T-helper 22 cell (primary cell): ENCODE results near the gene KRTAP3-2.

ENCODE experiments used
- DNase-seq: peaks from one replicate; pipeline ENCODE4 v3.0.0-alpha.2; 2020; ENCODE audit warnings: low read depth

The KRTAP3-2 gene

DNA sequence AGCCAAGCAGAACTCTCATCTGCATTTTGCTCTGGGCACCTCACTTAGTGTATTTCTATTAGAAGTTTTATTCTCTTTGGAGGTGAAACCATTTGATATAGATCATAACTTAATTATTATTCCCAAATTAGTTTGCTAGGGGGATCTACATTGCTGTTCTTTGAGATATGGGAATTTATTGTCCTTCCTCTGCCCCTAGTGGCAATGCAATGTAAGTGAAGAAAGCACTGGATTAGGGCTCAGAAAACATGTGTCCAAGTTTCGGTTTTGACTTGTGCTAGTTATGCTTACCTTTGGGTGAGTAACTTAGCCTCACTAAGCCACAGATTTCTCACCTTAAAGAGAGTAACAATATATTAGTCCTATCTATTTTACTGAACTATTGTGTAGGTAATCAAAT lies 35.9 kb downstream of the KRTAP3-2 start:
- DNase-seq, result no peak

DNA sequence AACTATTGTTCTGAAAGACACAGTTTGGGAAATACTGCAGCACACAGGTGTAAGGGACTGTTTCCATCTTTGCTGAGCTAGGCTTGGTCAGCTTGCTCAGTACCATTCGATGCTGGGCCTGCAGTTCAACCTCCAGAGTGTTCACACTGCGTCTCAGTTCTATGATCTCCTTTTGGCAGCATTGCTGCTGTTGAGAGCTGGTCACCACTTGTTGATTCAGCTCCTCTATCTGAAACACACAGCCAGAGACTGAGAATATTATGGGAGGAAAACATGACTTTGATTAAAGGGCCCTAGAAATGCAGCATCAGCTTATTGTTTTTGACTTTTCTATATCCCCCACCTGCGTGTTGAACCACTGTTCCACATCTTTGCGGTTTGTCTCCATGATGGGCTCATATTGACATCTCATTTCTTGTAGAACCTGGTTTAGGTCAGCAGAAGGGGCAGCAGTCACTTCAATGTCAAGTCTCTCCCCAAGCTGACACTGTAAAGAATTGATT lies 37.6 kb downstream of the KRTAP3-2 start:
- DNase-seq, result no peak

DNA sequence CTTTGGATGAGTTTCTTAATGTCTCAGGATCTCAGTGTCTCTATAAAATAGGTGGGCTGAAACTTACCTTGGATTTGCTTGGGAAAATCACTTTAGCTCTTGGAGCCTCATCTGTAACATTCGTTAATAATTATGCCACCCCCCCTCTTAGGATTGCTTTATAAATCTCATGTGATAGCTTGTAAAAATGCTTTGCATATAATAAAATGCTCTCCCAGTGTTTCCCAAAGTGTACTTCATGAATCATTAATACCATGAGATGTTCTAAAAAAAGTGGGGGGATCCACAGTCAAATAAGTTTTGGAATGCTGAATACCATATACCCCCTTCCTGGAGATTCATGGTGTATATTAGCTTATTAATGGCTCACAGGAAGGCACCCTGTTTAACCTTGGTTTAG lies 38.1 kb downstream of the KRTAP3-2 start:
- no peak for DNase-seq

DNA sequence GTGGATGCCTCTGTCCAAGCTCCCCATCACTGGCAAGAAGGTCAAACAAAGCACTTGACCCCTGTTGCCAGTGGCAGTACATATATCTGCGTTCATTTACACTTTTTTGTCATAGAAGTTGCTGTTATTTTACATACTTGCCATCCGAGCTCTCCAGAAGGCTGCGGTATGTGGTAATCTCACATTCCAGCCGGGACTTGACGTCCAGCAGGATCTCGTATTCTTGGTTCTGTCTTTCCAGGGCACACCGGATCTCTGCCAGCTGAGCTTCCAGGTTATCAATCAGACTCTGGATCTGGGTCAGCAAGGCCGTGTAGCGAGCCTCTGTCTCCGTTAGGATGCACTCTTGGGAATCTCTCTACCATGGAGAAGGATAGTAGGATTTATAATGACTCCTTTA lies 39.6 kb downstream of the KRTAP3-2 start:
- no peak for DNase-seq

DNA sequence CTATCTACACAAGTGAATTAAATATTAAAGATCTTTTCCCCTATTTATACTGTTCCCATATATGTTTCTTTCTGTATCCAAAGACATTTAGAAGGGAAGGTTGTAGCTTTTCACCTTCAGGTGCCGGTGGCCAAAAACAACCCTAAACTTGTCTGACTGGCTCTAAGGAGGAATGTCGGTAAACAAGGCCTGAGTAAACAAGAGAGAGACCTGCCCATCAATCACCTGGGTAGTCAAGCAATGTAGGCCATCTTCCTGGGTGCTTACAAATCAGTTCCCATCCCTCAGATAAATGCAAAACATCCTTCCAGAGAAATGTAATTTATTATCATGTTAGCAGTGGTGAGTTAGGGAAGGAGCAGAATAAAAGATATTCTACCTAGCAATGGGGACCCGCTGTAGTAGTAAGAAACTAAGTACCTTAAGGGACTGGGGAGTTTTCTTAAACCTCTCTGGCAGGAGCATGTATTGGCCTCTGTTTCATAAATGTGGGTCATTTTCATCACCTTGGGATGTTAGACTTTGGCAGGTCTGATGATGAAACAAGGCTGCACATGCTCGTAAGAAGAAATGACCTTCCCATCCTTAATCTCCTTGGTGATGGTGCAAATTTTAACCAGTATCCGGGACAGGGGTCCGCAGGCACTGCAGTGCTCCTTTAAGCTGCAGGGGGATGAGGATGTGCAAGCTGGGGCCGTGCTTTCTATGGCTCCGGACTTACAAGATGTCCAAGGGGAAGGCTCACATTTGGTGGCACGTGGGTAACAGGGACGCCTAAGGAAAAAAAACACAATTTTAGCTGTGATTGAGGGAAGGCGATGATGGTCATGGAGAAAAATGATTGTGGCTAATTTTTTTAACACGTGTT lies 41.4 kb downstream of the KRTAP3-2 start:
- DNase-seq, result no peak

DNA sequence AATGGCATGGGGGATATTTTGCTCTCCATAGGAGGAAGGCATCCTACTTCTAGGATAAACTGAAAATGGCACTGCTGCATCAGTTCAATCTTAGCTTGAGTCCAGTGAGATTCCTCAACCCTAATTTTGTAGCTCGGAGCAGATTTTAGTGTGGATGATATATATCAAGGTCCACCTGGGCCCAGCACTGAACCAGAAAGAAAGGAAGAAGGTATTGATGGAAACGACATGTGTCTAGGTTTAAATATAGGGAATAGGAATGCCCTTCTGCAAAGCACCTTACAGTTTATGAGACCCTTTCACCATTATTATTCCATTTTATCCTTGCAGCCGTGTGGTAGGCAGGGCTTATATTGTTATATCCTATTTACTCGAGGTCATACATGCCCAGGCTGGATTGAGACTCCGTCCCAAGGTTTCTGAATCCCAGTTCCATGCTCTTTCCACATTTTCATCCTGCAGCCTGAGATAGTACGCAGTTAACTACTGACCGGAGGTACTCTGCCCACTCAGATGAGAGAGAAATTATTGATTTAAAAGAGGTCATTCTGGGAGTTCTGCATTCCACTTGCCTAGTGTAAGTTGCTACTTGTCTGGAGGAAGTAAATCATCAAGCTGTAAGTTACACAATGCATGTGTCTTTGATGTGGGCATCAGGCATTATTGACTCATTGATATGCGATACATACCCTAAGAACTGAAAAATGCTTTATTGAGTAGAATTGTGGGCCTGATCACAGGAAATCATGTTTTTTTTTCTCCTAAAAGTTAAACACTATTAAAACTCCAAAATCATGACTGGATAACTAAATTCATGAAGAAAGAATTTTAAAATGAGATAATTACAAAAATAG lies 43.1 kb downstream of the KRTAP3-2 start:
- DNase-seq, result no peak

DNA sequence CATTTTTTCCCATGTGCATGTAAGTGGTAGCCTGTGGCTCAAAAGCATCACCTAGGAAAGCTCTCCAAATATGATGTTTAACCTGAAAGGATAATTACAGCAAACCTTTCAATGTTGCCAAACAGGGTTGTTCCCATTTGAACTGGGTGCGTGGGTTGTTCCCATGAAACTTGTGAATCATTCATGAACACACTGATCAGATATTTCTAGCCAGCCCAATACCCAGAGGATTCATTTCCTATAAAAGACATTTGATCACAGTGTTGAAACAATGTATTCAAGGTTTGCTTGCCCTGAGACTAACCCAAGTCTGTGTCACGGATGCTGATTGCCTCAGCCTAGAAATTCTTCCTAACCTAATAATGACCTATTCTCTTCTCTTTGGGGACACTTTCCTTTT lies 45.8 kb downstream of the KRTAP3-2 start:
- DNase-seq, result no peak

DNA sequence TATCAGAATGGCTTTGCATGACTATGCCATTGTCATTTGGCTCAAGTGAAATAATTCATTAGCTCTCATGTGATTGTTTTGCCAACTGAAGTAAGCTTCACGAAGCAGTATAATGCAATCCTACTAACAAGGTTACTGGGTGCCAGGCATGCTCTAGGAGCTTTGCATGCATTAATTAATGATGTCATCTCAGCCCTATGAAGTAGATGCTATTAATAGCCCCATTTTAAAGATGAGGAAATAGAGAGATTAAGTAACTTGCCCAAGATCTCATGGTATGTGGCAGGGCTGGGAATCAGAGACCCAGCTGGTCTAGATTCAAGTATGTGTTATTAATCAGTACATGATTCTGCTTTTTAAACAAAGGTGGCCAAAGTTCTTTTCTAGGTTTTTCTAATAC lies 47.0 kb downstream of the KRTAP3-2 start:
- DNase-seq, result no peak

DNA sequence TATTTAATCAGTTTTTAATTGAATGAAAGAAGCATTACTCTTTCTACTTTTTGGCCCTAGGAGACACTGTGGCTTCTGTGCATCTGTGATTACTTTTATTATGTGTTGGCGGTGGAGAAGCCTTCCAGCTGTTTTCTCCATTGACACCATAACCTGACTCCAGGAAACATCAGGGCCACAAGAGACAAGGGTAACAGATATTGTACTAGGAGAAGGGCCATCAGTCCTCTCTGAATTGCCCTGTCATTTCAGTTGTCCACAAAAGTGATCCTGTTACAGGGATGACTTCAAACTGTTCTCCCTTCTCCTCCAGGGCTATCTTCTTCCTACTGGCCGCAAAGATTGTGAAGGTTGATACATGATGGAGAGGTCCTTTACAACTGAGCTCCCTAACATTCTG lies 47.6 kb downstream of the KRTAP3-2 start:
- no peak for DNase-seq

DNA sequence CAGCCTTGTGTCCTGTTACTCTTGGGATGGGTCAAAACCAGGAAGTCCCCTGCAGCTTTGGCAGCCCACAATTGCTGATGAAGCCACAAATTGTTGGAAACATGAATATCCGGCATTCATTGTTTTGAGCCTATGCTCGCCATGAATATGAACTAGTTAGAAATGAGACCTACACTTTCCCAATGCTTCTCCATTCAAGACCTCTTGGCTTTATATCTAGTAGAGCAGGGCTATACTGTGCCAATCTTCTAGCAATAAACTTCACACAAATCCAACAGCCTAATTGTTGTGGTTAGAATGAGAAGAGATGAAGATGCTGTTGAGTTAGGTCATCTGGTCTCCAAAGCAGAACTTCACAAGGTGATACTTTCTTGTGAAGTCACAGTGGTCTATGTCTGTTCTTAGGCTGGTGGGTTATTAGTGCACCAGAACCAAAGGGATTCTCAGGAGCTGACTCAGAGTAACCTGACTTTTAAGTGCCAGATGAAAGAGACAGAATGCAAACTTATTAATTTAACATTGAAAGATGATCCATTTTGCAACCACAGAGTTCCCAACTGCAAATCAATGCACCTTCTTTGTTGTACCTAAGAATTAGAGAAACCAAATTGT lies 48.6 kb downstream of the KRTAP3-2 start:
- DNase-seq, result no peak

DNA sequence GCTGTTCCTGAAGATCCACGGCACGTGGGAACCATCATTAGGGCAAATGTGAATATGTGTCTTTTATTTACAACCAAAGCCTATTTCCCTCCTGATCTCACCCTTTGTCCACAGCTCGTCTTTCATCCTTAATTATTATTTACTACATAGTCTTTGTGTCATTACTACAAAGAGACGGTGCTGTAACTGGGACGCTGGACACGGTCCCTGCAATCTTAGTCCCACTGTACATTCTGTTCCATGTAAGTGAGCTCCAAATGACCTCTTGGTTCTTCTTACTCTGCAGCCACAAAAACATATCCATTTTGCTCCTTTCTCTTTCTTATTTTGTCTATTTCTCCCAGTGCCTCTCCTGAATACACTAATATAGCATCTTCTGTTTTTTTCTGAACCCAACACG lies 49.5 kb downstream of the KRTAP3-2 start:
- DNase-seq, result no peak

DNA sequence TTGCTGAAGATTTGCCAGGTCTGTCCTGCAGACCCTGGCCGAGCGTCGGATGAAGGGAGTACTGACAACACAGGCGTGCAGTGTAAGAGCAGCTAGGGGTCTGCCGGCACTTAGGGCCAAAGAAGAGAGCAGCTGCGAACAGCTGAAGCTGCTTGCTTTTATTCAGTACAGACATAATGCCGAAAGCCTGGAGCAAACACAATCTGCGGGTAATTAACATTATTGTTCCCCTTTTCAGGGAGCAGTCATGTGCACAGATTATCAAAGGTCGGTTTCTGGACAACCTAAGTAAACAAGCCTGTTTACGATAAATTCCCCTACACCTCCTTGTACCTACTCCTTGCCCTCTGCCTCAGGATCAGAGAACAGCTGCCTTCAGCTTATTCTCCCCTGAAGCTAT lies 50.3 kb downstream of the KRTAP3-2 start:
- DNase-seq, result no peak
